Esophagus squamous epithelium (tissue), 5 donors: ENCODE data around the gene TIMM29. TPM values are rescaled to one million over a fixed set of nuclear protein-coding genes. Genes with fewer than 3 reads are reported as not detected.

Experiments used
- DNase-seq: peaks from one replicate; lab custom pipeline; 2025; lab: John Stamatoyannopoulos, UW
- H3K27ac ChIP-seq, 4 donors: fragments of 200-600 bp; sonication (generic); one replicate each; pipeline ENCODE4 v1.5.1; 2016 to 2019; ENCODE audit warnings: mild to moderate bottlenecking in 1 of 4
- H3K27me3 ChIP-seq, 4 donors: fragments of 200-600 bp; sonication (generic); 1 replicate in 3 of 4; 2 replicates in 1 of 4; pipeline versions ENCODE4 v1.5.1 to v1.6.0; 2017 to 2021; ENCODE audit warnings: antibody characterized with exemption in 1 of 4
- H3K36me3 ChIP-seq, 3 donors: fragments of 200-600 bp; sonication (generic); one replicate each; pipeline ENCODE4 v1.5.1; 2016 to 2019
- H3K4me1 ChIP-seq, 3 donors: fragments of 200-600 bp; sonication (generic); one replicate each; pipeline ENCODE4 v1.5.1; 2017 to 2019
- H3K4me3 ChIP-seq, 4 donors: fragments of 200-600 bp; sonication (generic); 1 replicate in 3 of 4; 2 replicates in 1 of 4; pipeline ENCODE4 v1.5.1; 2016 to 2019; ENCODE audit warnings: mild to moderate bottlenecking in 2 of 4, moderate library complexity in 1 of 4
- H3K9me3 ChIP-seq, 3 donors: fragments of 200-600 bp; sonication (generic); one replicate each; pipeline ENCODE4 v1.5.1; 2016 to 2019
- CTCF ChIP-seq, 6 experiments: fragments of 450-650 bp in 4 of 6; fragments of 200-600 bp in 2 of 6; sonication (generic) in 2 of 6; IDR thresholded peaks; one replicate each; pipeline ENCODE4 v1.5.1; 2016 to 2019; ENCODE audit warnings: antibody characterized with exemption in 6 of 6, mild to moderate bottlenecking in 4 of 6, moderate library complexity in 4 of 6
- POLR2A ChIP-seq, 4 donors: fragments of 450-650 bp; IDR thresholded peaks; one replicate each; pipeline ENCODE4 v1.6.1; 2017; ENCODE audit warnings: antibody characterized with exemption in 4 of 4, mild to moderate bottlenecking in 4 of 4, moderate library complexity in 3 of 4
- WGBS, 2 donors: methylation state at CpG; one replicate each; pipeline ENCODE4 v1.1.5; 2018; 5-methylcytosine and 5-hydroxymethylcytosine counted together
- intact Hi-C: fragments of 100-400 bp; cut with DNase I; formaldehyde crosslinking; loops from one replicate; pipeline ENCODE4 v1.15.0; 2022
- total RNA-seq, 4 donors: library from RNA; depleted of rRNA; stranded (reverse); fragments of >200 nt; gene quantifications; one replicate each; pipeline ENCODE4 v1.1.0, GENCODE V29; 2016
- donor health status: DM: yes; HTN: yes; CAD: no.

Gene TIMM29
- total RNA-seq, 4 donors from 2014 or later: 23.6 to 35.6 (median 27.3) TPM

DNA sequence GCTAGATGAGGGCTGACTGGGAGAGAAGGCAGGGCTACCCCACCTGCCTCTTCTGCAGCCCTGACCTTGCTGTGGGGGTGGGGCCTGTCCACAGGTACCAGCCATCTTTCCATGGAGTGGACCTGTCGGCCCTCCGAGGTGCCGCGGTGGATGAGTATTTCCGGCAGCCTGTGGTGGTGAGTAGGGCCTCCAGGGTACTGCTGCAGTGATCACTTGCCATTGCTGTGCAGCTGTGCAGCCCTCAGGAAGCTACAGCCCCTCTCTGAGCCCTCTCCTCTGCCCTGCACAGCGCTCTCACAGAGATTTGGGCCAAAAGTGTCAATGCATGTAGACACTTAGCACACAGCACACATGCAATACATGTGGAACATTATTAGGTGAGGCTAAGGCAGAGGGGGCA lies 12.0 kb upstream of the TIMM29 start:
- TF ChIP-seq POLR2A (IDR thresholded peaks at IDR 0.05) (no peak), CTCF (IDR thresholded peaks at IDR 0.05) (no peak)
- intact Hi-C loops: no loop called here
- Histone ChIP-seq H3K27ac (peak overlapping the region in 2 of 4 donors; percentile 55 to 80), H3K9me3 (no peaks in the 10 kb centered on the region), H3K4me1 (peaks cover 8 to 26% (median 11%) of the 10 kb centered on the region in 3 donors), H3K36me3 (peaks cover 25 to 96% (median 28%) of the 10 kb centered on the region in 3 donors), H3K27me3 (no peaks in the 10 kb centered on the region), H3K4me3 (no peak overlapping the region)
- no CpG with 5 or more reads among the region's 6 CpGs for WGBS, 2 donors
- DNase-seq: no peak

- Histone ChIP-seq H3K4me1 (peaks cover 8 to 26% (median 11%) of the 10 kb centered on the region in 3 donors), H3K27me3 (no peaks in the 10 kb centered on the region), H3K27ac (no peak overlapping the region), H3K4me3 (no peak overlapping the region), H3K9me3 (no peaks in the 10 kb centered on the region), H3K36me3 (peaks cover 14 to 96% (median 31%) of the 10 kb centered on the region in 3 donors)
- WGBS, 2 donors: 79 to 84% methylated on average over 6 to 8 of the region's 11 CpGs
- intact Hi-C loops: no loop called here
- TF ChIP-seq POLR2A (IDR thresholded peaks at IDR 0.05) (no peak), CTCF (IDR thresholded peaks at IDR 0.05) (no peak)
- no peak for DNase-seq
Measured at GRCh38 chr19:10918359-10918758, 10.3 kb upstream of the TIMM29 start.

- intact Hi-C loops: no loop called here
- peaks cover 8 to 21% (median 11%) of the 10 kb centered on the region in 3 donors for H3K4me1 ChIP-seq
- peaks cover 17 to 96% (median 31%) of the 10 kb centered on the region in 3 donors for H3K36me3 ChIP-seq
- no peaks in the 10 kb centered on the region for H3K27me3 ChIP-seq
- 80 to 82% methylated on average over 10 of the region's 26 CpGs for WGBS, 2 donors
- no peaks in the 10 kb centered on the region for H3K9me3 ChIP-seq
- DNase-seq: no peak
- no peak overlapping the region for H3K4me3 ChIP-seq
- H3K27ac ChIP-seq: no peak overlapping the region
- TF ChIP-seq CTCF (IDR thresholded peaks at IDR 0.05): no peak
- no peak for TF ChIP-seq POLR2A (IDR thresholded peaks at IDR 0.05)
Measured at GRCh38 chr19:10919352-10920287, 9.0 kb upstream of the TIMM29 start.

GRCh38 chr19:10920288-10920655 lies 8.3 kb upstream of the TIMM29 start:
- H3K36me3 ChIP-seq: peaks cover 17 to 96% (median 31%) of the 10 kb centered on the region in 3 donors
- WGBS, 2 donors: 100% methylated on average over 2 of the region's 10 CpGs; no CpG with 5 or more reads in 1 of the 2 donors
- intact Hi-C loops: no loop called here

More at GRCh38 chr19:10920288-10920655, 8.3 kb upstream of the TIMM29 start:
- no peak for TF ChIP-seq POLR2A (IDR thresholded peaks at IDR 0.05)
- no peak for TF ChIP-seq CTCF (IDR thresholded peaks at IDR 0.05)
- H3K4me3 ChIP-seq: no peak overlapping the region
- H3K27me3 ChIP-seq: no peaks in the 10 kb centered on the region
- no peaks in the 10 kb centered on the region for H3K9me3 ChIP-seq
- no peak overlapping the region for H3K27ac ChIP-seq
- DNase-seq: no peak
- peaks cover 3 to 15% (median 7%) of the 10 kb centered on the region in 3 donors for H3K4me1 ChIP-seq
